Measurements from ENCODE around the gene VPS41.

The VPS41 gene

GRCh38 chr7:38839851-38840250, 69.1 kb downstream of the VPS41 start:
- no peak for DNase-seq (ENCODE audit: low read depth)
- H3K4me3 ChIP-seq (ENCODE audit: low read depth, low read length): no peak overlapping the region
- TF ChIP-seq MAX (IDR thresholded peaks at IDR 0.05; ENCODE audit: low read depth, low read length) (no peak), CTCF (IDR thresholded peaks at IDR 0.05; ENCODE audit: low read depth, low read length) (no peak), MYC (IDR thresholded peaks at IDR 0.05; ENCODE audit: low read depth, low read length) (no peak), POLR2A (IDR thresholded peaks at IDR 0.05; ENCODE audit: extremely low read depth, insufficient read length) (no peak)

DNA sequence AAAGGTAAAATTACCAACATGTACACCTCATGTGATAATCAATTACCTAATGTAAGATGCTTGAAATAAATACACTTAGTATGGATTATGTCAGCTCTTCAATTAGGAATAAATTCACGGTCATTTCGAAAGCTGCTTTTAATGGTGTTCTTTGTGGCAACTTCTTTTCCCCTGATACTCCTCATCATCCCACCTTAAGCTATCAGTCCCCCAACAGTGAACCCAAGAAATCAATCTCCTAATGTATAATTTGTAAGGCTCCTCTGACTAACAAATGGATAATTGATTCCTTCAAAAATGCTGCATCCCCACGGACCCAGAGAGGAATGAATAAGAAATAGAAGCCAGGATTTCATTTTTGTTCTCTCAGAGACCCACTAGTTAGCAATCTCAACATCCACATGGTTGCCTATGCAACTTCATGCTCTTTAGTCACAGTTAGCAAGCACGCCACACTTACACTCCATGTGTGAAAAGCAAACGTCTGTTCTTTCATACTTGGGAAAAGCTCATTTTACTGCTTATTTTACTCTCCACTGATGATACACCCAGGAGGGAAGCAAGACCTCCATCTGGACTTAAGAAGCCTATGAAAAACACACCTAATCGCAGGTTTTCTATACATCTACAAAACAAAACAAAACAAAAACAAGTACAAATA, 70.1 kb downstream of the VPS41 start:
- no peak for DNase-seq (ENCODE audit: low read depth)
- no peak overlapping the region for H3K4me3 ChIP-seq (ENCODE audit: low read depth, low read length)
- TF ChIP-seq MAX (IDR thresholded peaks at IDR 0.05; ENCODE audit: low read depth, low read length) (no peak), CTCF (IDR thresholded peaks at IDR 0.05; ENCODE audit: low read depth, low read length) (no peak), POLR2A (IDR thresholded peaks at IDR 0.05; ENCODE audit: extremely low read depth, insufficient read length) (no peak), MYC (IDR thresholded peaks at IDR 0.05; ENCODE audit: low read depth, low read length) (no peak)

- TF ChIP-seq CTCF (IDR thresholded peaks at IDR 0.05; ENCODE audit: low read depth, low read length): no peak
- no peak for TF ChIP-seq MYC (IDR thresholded peaks at IDR 0.05; ENCODE audit: low read depth, low read length)
- TF ChIP-seq POLR2A (IDR thresholded peaks at IDR 0.05; ENCODE audit: extremely low read depth, insufficient read length): no peak
- TF ChIP-seq MAX (IDR thresholded peaks at IDR 0.05; ENCODE audit: low read depth, low read length): no peak
- no peak overlapping the region for H3K4me3 ChIP-seq (ENCODE audit: low read depth, low read length)
- DNase-seq (ENCODE audit: low read depth): no peak
Measured at GRCh38 chr7:38834357-38834756, 74.6 kb downstream of the VPS41 start.

- DNase-seq (ENCODE audit: low read depth): no peak
- TF ChIP-seq POLR2A (IDR thresholded peaks at IDR 0.05; ENCODE audit: extremely low read depth, insufficient read length) (no peak), MAX (IDR thresholded peaks at IDR 0.05; ENCODE audit: low read depth, low read length) (no peak), CTCF (IDR thresholded peaks at IDR 0.05; ENCODE audit: low read depth, low read length) (no peak), MYC (IDR thresholded peaks at IDR 0.05; ENCODE audit: low read depth, low read length) (no peak)
Measured at GRCh38 chr7:38833329-38833728, 75.7 kb downstream of the VPS41 start.

GRCh38 chr7:38831259-38831996, 77.6 kb downstream of the VPS41 start:
- no peak for DNase-seq (ENCODE audit: low read depth)
- TF ChIP-seq CTCF (IDR thresholded peaks at IDR 0.05; ENCODE audit: low read depth, low read length): no peak
- no peak for TF ChIP-seq MAX (IDR thresholded peaks at IDR 0.05; ENCODE audit: low read depth, low read length)
- no peak for TF ChIP-seq POLR2A (IDR thresholded peaks at IDR 0.05; ENCODE audit: extremely low read depth, insufficient read length)
- no peak for TF ChIP-seq MYC (IDR thresholded peaks at IDR 0.05; ENCODE audit: low read depth, low read length)
- H3K4me3 ChIP-seq (ENCODE audit: low read depth, low read length): no peak overlapping the region

More at GRCh38 chr7:38833329-38833728, 75.7 kb downstream of the VPS41 start:
- no peak overlapping the region for H3K4me3 ChIP-seq (ENCODE audit: low read depth, low read length)

All from NB4 (cell line).